Activated T-helper 1 cell treated with anti-CD3 and anti-CD28 coated beads, Interleukin-2, amount 50 U/mL, for 16 hours (primary cell): ENCODE measurements around the gene MTTP.

ENCODE experiments used
- DNase-seq, 2 donors: peaks; one replicate each; pipeline ENCODE4 v3.0.0-alpha.2; 2020; ENCODE audit warnings: low read depth in 1 of 2, low spot score in 1 of 2

MTTP gene

GRCh38 chr4:99668472-99668871, 93.8 kb downstream of the MTTP start:
- DNase-seq, result no peak

DNA sequence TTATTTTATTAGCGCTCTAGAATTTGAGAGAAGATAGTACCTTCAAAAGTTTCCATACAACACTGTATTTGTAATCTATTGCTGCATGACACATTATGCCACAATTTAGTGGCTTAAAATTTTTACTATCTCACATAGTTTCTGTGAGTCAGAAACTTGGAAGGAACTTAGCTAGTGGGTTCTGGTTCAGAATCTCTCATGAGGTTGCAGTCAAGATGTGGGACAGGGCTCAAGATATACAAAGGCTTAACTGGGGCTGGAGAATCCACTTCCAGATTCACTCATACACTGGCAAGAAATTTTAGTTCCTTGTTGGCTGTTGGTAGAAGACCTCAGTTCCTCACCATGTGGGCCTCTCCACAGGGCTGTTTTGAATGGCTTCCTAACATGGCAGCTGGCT, 94.5 kb downstream of the MTTP start:
- no peak for DNase-seq

DNA sequence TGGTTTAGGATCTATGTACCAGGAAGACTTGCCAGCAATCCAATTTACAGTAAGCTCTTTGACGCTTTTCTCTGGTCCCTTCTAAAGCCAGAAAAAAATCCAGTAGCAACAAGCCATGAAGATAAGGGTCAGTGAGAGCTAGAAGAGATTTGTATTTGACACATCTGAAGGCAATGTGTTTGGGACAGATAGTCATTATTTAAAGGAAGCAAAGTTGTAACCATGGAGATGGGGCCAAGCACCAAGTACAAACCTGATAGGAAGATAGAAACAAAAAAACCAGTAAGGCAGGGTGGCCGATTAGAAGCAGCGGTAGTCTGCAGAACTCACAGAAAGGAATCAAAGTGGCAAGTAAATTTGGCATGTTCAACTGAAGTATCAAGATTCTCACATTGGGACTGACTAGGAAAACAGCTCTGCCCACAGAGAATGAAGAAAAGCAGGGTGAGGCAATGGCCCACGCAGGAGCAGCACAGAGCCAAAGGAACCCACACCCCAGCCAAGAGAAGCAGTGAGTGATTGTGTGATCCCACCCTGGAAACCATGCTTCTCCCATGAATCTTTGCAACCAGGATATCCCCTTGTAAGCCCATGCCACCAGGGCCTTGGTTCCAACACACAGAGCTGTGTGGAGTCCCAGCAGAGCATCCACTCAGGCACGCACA, 95.9 kb downstream of the MTTP start:
- no peak for DNase-seq
